GM19397 (cell line): Measurements from ENCODE around the gene HINT3.
"Not testable (repeated sequence)": the region's sequence is repeated elsewhere in the genome, so short reads cannot be mapped to it uniquely, and the experiment has no call there.

ENCODE experiments used
- ATAC-seq: cut with Tn5 transposase; IDR thresholded peaks from one replicate; pipeline ENCODE4 v1.9.1; 2021; ENCODE audit warnings: mild to moderate bottlenecking, moderate library complexity; ENCODE audit not compliant: unreplicated experiment

The HINT3 gene

GRCh38 chr6:125959041-125959440 lies 2.5 kb downstream of the HINT3 start:
- ATAC-seq: no peak

GRCh38 chr6:125961117-125961516 lies 4.5 kb downstream of the HINT3 start:
- no peak for ATAC-seq

GRCh38 chr6:125962900-125963497 lies 6.4 kb downstream of the HINT3 start:
- no peak for ATAC-seq

- ATAC-seq: no peak
Measured at GRCh38 chr6:125963817-125964216, 7.2 kb downstream of the HINT3 start.

- ATAC-seq: no peak
Measured at GRCh38 chr6:125966569-125966968, 10.0 kb downstream of the HINT3 start.

GRCh38 chr6:125968493-125968892 lies 11.9 kb downstream of the HINT3 start:
- peak; percentile 74 for ATAC-seq

- no peak for ATAC-seq
Measured at GRCh38 chr6:125970760-125971159, 14.2 kb downstream of the HINT3 start.

GRCh38 chr6:125972478-125972877 lies 15.9 kb downstream of the HINT3 start:
- not testable (repeated sequence) for ATAC-seq

- ATAC-seq: peak; percentile 58
Measured at GRCh38 chr6:125974214-125974866, 17.8 kb downstream of the HINT3 start.

GRCh38 chr6:125979101-125979500 lies 22.5 kb downstream of the HINT3 start:
- ATAC-seq: no peak

- no peak for ATAC-seq
Measured at GRCh38 chr6:125981571-125982185, 25.1 kb downstream of the HINT3 start.

- no peak for ATAC-seq
Measured at GRCh38 chr6:125983246-125983945, 26.8 kb downstream of the HINT3 start.

GRCh38 chr6:125984311-125984710 lies 27.7 kb downstream of the HINT3 start:
- no peak for ATAC-seq

- no peak for ATAC-seq
Measured at GRCh38 chr6:125985522-125985921, 29.0 kb downstream of the HINT3 start.

- ATAC-seq: no peak
Measured at GRCh38 chr6:125985979-125986300, 29.4 kb downstream of the HINT3 start.

- peak; percentile 98 for ATAC-seq
Measured at GRCh38 chr6:125986301-125987025, 29.9 kb downstream of the HINT3 start, which contains the start of gene TRMT11. TRMT11 (plus strand) TSS chr6:125986540; CDS start chr6:125986551, 11 bp downstream.

- ATAC-seq: peak; percentile 16
Measured at GRCh38 chr6:125987026-125987617, 30.6 kb downstream of the HINT3 start.

- no peak for ATAC-seq
Measured at GRCh38 chr6:125988280-125988679, 31.7 kb downstream of the HINT3 start.

GRCh38 chr6:125989631-125990030 lies 33.1 kb downstream of the HINT3 start:
- ATAC-seq: no peak

GRCh38 chr6:125991653-125992052 lies 35.1 kb downstream of the HINT3 start:
- no peak for ATAC-seq
